Hematopoietic multipotent progenitor cell treated with erythropoietin and hydrocortisone succinate and interleukin-3 and kit ligand, for 17 days (in vitro differentiated cells): ENCODE measurements around the gene CNTNAP2.

Experiments
- DNase-seq: peaks from one replicate; pipeline ENCODE4 v3.0.0-alpha.2; 2015; ENCODE audit warnings: low spot score

The CNTNAP2 gene

GRCh38 chr7:147857152-147858140 lies 1740.8 kb downstream of the CNTNAP2 start:
- DNase-seq, result no peak

GRCh38 chr7:147858421-147858820 lies 1741.8 kb downstream of the CNTNAP2 start:
- DNase-seq, result no peak

GRCh38 chr7:147859033-147859432 lies 1742.4 kb downstream of the CNTNAP2 start:
- no peak for DNase-seq

- no peak for DNase-seq
Observed at GRCh38 chr7:147859486-147859885, 1742.9 kb downstream of the CNTNAP2 start.

- DNase-seq, result no peak
Observed at GRCh38 chr7:147861058-147861716, 1744.6 kb downstream of the CNTNAP2 start.

GRCh38 chr7:147861945-147862344 lies 1745.3 kb downstream of the CNTNAP2 start:
- DNase-seq, result no peak

GRCh38 chr7:147869456-147869855 lies 1752.9 kb downstream of the CNTNAP2 start:
- DNase-seq, result no peak

GRCh38 chr7:147878912-147879661 lies 1762.5 kb downstream of the CNTNAP2 start:
- no peak for DNase-seq

GRCh38 chr7:147885869-147886268 lies 1769.3 kb downstream of the CNTNAP2 start:
- DNase-seq, result no peak

GRCh38 chr7:147894271-147894670 lies 1777.7 kb downstream of the CNTNAP2 start:
- DNase-seq, result no peak

- no peak for DNase-seq
Observed at GRCh38 chr7:147896121-147896520, 1779.5 kb downstream of the CNTNAP2 start.

GRCh38 chr7:147903536-147904218 lies 1787.1 kb downstream of the CNTNAP2 start:
- no peak for DNase-seq

GRCh38 chr7:147904219-147904576 lies 1787.6 kb downstream of the CNTNAP2 start:
- DNase-seq, result no peak

GRCh38 chr7:147909431-147910148 lies 1793.0 kb downstream of the CNTNAP2 start:
- DNase-seq, result no peak

- no peak for DNase-seq
Observed at GRCh38 chr7:147911201-147911601, 1794.6 kb downstream of the CNTNAP2 start.

- DNase-seq, result no peak
Observed at GRCh38 chr7:147912291-147912690, 1795.7 kb downstream of the CNTNAP2 start.

GRCh38 chr7:147912946-147913638 lies 1796.5 kb downstream of the CNTNAP2 start:
- no peak for DNase-seq

- no peak for DNase-seq
Observed at GRCh38 chr7:147915781-147916180, 1799.2 kb downstream of the CNTNAP2 start.

- no peak for DNase-seq
Observed at GRCh38 chr7:147916573-147916972, 1800.0 kb downstream of the CNTNAP2 start.

GRCh38 chr7:147923841-147924240 lies 1807.2 kb downstream of the CNTNAP2 start:
- DNase-seq, result no peak

- DNase-seq, result no peak
Observed at GRCh38 chr7:147937428-147937827, 1820.8 kb downstream of the CNTNAP2 start.
